Tibial artery (tissue), 4 donors: ENCODE results near the gene CCDC73.
"Not testable (repeated sequence)": the region's sequence is repeated elsewhere in the genome, so short reads cannot be mapped to it uniquely, and the experiment has no call there.

ENCODE experiments used
- DNase-seq, 2 donors: peaks; one replicate each; pipeline ENCODE4 v3.0.0-alpha.2; 2019
- H3K27ac ChIP-seq, 2 donors: fragments of 200-600 bp; sonication (generic) in 1 of 2; 1 replicate in 1 of 2; 2 replicates in 1 of 2; pipeline ENCODE4 v1.5.1; 2018 to 2019; ENCODE audit warnings: mild to moderate bottlenecking in 1 of 2
- H3K27me3 ChIP-seq, 2 donors: fragments of 200-600 bp; sonication (generic) in 1 of 2; one replicate each; pipeline versions ENCODE4 v1.5.1 to v1.6.0; 2016 to 2019
- H3K36me3 ChIP-seq, 3 donors: fragments of 200-600 bp; sonication (generic) in 2 of 3; one replicate each; pipeline ENCODE4 v1.5.1; 2016 to 2019; ENCODE audit warnings: mild to moderate bottlenecking in 2 of 3
- H3K4me1 ChIP-seq, 4 donors: fragments of 200-600 bp; sonication (generic) in 2 of 4; 1 replicate in 3 of 4; 2 replicates in 1 of 4; pipeline ENCODE4 v1.5.1; 2016 to 2019
- H3K4me3 ChIP-seq, 2 donors: fragments of 200-600 bp; sonication (generic) in 1 of 2; 1 replicate in 1 of 2; 2 replicates in 1 of 2; pipeline ENCODE4 v1.5.1; 2018 to 2019; ENCODE audit warnings: mild to moderate bottlenecking in 2 of 2
- H3K9me3 ChIP-seq, 3 donors: fragments of 200-600 bp; sonication (generic) in 1 of 3; one replicate each; pipeline ENCODE4 v1.5.1; 2016 to 2019
- intact Hi-C: fragments of 100-400 bp; cut with DNase I; formaldehyde crosslinking; loops from one replicate; pipeline ENCODE4 v1.15.0; 2023; ENCODE audit warnings: low total_unique reads
- TF ChIP-seq, protein P1 (sequence below), 2 experiments: fragments of 200-600 bp in 1 of 2; fragments of 450-650 bp in 1 of 2; IDR thresholded peaks; one replicate each; pipeline ENCODE4 v1.5.1; 2017 to 2019; ENCODE audit warnings: antibody characterized with exemption in 2 of 2, mild to moderate bottlenecking in 1 of 2, moderate library complexity in 1 of 2

Gene CCDC73

DNA sequence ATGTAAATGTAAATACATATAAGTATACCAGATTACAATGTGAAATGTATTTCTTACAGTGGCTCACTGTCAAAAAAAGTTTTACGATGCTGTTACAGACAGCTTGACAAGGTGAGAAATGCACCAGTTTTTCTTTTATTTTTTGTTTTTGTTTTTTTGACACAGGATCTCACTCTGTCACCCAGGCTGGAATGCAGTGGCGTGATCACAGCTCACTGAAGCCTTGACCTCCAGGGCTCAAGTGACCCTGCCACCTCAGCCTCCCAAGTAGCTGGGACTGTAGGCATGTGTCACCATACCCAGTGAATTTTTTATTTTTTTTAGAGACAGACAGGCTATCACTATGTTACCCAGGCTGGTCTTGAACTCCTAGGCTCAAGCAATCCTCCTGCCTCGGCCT is 9.2 kb downstream of the CCDC73 start:
- no peak for DNase-seq
- no peak overlapping the region for H3K27ac ChIP-seq
- intact Hi-C loops, result no loop called here
- no peaks in the 10 kb centered on the region for H3K9me3 ChIP-seq
- TF ChIP-seq, protein P1, sequence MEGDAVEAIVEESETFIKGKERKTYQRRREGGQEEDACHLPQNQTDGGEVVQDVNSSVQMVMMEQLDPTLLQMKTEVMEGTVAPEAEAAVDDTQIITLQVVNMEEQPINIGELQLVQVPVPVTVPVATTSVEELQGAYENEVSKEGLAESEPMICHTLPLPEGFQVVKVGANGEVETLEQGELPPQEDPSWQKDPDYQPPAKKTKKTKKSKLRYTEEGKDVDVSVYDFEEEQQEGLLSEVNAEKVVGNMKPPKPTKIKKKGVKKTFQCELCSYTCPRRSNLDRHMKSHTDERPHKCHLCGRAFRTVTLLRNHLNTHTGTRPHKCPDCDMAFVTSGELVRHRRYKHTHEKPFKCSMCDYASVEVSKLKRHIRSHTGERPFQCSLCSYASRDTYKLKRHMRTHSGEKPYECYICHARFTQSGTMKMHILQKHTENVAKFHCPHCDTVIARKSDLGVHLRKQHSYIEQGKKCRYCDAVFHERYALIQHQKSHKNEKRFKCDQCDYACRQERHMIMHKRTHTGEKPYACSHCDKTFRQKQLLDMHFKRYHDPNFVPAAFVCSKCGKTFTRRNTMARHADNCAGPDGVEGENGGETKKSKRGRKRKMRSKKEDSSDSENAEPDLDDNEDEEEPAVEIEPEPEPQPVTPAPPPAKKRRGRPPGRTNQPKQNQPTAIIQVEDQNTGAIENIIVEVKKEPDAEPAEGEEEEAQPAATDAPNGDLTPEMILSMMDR (IDR thresholded peaks at IDR 0.05), result no peak
- no peaks in the 10 kb centered on the region for H3K36me3 ChIP-seq
- no peaks in the 10 kb centered on the region for H3K4me1 ChIP-seq
- no peaks in the 10 kb centered on the region for H3K27me3 ChIP-seq
- H3K4me3 ChIP-seq, result no peak overlapping the region

DNA sequence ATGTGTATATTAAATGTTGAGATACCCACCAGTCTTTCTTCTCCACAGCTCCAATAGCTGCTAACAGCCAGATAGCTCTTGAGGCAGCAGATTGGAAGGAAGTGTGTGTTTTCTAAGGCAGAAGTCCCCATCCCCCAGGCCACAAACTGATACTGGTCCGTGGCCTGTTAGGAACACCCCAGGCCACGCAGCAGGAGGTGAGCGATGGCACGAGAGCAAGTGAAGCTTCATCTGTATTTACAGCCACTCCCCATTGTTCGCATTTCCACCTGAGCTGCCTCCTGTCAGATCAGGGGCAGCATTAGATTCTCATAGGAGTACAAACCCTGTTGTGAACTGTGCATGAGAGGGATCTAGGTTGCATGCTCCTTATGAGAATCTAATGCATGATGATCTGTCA is 12.7 kb downstream of the CCDC73 start:
- Histone ChIP-seq H3K4me3 (no peak overlapping the region), H3K9me3 (no peaks in the 10 kb centered on the region), H3K27me3 (no peaks in the 10 kb centered on the region), H3K4me1 (no peaks in the 10 kb centered on the region), H3K27ac (no peak overlapping the region), H3K36me3 (no peaks in the 10 kb centered on the region)
- TF ChIP-seq, protein P1 (IDR thresholded peaks at IDR 0.05), result no peak
- no peak for DNase-seq
- intact Hi-C loops, result no loop called here

DNA sequence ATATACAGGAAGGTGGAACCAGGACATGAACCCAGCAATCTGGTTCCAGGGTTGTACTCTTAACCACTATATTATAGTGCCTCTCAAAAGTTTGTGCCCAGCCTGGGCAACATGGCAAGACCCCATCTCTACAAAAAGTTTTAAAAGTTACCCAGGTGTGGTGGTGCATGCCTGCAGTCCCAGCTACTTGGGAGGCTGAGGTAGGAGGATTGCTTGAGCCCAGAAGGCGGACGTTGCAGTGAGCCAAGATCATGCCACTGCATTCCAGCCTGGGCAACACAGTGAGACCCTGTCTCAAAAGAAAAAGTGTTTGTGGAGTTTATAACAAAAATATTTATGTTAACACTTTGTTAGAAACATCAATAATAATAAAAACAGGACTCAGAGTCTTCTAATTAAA is 13.6 kb downstream of the CCDC73 start:
- H3K27me3 ChIP-seq, H3K36me3 ChIP-seq, H3K4me1 ChIP-seq, H3K4me3 ChIP-seq, H3K9me3 ChIP-seq, H3K27ac ChIP-seq, intact Hi-C loops, DNase-seq: not testable (repeated sequence)

DNA sequence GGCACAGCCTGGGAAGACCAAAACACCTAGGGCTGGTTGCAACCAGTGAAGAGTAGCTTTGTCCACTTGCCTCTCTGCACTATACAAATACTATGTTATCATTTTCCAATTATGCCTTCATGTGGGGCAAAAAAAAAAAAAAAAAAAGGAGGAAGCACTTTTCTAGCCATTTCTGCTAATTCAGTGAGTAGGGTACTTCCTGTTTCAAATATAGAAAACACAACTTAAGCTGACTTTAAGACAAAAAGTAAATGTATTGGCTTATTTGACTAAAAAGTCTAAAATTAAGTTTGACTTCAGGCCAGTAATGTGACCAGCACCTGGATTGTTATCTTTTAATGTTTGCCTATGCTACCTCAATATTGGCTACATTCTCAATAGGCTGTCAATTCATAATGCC is 15.3 kb downstream of the CCDC73 start:
- Histone ChIP-seq H3K4me1 (no peaks in the 10 kb centered on the region), H3K4me3 (no peak overlapping the region), H3K27me3 (no peaks in the 10 kb centered on the region), H3K9me3 (no peaks in the 10 kb centered on the region), H3K36me3 (no peaks in the 10 kb centered on the region), H3K27ac (no peak overlapping the region)
- TF ChIP-seq, protein P1 (IDR thresholded peaks at IDR 0.05), result no peak
- intact Hi-C loops, result no loop called here
- no peak for DNase-seq

DNA sequence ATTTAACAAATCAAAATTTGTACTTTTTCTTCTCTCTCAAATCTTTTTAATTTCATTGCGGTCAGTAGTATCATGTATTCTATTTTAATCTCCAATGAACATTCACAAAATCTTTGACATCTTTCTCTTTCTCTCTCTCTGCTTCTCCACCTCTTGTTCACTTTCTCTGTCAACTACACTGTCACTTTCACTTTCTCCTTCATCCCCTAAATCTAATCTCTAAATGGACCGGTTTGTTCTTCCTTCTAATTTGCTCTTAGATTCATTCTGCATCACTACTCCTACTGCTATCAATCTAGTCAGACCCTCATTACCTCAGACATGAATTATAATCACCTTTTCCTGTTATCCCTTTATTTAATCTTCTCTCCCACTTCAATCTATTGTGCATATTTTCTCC is 18.6 kb downstream of the CCDC73 start:
- Histone ChIP-seq H3K36me3 (no peaks in the 10 kb centered on the region), H3K4me3 (no peak overlapping the region), H3K27me3 (no peaks in the 10 kb centered on the region), H3K9me3 (no peaks in the 10 kb centered on the region), H3K27ac (no peak overlapping the region), H3K4me1 (no peaks in the 10 kb centered on the region)
- intact Hi-C loops, result no loop called here
- no peak for DNase-seq
- TF ChIP-seq, protein P1 (IDR thresholded peaks at IDR 0.05), result no peak

DNA sequence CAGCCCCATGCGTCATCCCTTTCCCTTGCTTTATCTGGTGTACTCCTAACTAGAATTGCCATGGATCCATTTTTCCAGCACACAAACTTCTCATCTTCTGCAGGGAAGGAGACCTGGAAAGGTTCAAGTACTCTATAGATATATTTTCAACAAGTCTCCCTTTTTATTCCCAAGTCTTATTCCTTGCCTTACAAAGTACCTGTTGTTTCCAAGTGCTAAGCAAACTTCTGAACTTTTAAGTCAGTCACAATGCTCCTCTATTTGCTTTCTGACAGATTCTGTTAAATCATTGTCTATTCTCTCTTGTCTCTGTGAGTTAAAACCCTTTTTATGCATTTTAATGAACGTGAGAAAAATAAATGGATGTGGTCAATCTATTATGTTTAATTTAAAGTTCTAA is 20.4 kb downstream of the CCDC73 start:
- TF ChIP-seq, protein P1 (IDR thresholded peaks at IDR 0.05), result no peak
- Histone ChIP-seq H3K36me3 (no peaks in the 10 kb centered on the region), H3K4me3 (no peak overlapping the region), H3K27ac (no peak overlapping the region), H3K27me3 (no peaks in the 10 kb centered on the region), H3K9me3 (no peaks in the 10 kb centered on the region), H3K4me1 (no peaks in the 10 kb centered on the region)
- intact Hi-C loops, result no loop called here
- DNase-seq, result no peak
